NCI-H226 (cell line): ENCODE data around the gene GDAP1L1.
A peak's percentile ranks its signal among the peaks of the same experiment; 100 is the strongest.
"Not testable (repeated sequence)": the region's sequence is repeated elsewhere in the genome, so short reads cannot be mapped to it uniquely, and the experiment has no call there.

Source experiments
- DNase-seq: peaks from one replicate; pipeline ENCODE4 v3.0.0-alpha.2; 2015

Gene GDAP1L1

GRCh38 chr20:44256961-44257360 lies 9.9 kb downstream of the GDAP1L1 start:
- no peak for DNase-seq

DNA sequence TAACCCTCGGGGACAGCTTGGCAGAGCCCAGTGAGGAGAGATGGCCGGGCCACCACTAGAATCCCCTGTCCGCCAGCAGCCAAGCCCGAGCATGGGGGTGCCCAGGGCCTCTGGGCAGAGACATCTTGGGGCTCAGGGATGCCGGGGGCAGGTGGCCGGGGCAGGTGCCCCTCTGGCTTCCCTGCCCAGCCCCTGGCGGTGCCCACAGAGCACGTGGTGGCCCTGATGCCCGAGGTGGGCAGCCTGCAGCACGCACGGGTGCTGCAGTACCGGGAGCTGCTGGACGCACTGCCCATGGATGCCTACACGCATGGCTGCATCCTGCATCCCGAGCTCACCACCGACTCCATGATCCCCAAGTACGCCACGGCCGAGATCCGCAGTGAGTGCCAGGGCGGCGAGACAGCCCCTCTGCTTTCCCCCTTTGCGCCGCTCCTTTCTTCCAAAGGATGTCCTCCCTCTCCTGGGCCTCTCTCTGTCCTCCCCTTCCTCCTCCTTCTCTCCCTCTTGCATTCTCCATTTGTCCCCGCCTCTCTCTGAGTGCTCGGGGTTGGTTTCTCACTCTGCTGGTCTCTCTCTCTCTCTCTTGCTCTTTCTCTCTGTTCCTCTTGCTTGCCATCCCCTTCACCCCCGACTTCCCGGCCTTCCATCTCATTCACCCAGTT lies 11.2 kb downstream of the GDAP1L1 start:
- DNase-seq = no peak

DNA sequence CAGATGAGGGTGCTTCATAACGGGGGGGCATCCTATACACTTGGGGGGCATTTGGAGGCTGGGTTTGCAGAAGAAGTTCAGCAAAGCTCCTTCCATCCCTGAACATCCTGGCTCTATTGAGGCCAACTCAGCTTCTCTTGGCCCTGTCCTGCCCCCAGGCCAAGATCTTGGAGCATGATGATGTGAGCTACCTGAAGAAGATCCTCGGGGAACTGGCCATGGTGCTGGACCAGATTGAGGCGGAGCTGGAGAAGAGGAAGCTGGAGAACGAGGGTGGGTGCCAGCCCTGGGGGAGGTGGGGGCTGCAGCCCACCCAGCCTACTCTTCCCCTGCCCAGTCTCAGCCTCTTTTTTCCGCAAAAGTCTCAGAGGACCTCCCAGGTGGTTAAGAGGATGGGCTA lies 17.2 kb downstream of the GDAP1L1 start:
- DNase-seq = no peak

- DNase-seq = no peak
Measured at GRCh38 chr20:44268802-44269201, 21.7 kb downstream of the GDAP1L1 start.

- DNase-seq = no peak
Measured at GRCh38 chr20:44271915-44272663, 25.0 kb downstream of the GDAP1L1 start.

DNA sequence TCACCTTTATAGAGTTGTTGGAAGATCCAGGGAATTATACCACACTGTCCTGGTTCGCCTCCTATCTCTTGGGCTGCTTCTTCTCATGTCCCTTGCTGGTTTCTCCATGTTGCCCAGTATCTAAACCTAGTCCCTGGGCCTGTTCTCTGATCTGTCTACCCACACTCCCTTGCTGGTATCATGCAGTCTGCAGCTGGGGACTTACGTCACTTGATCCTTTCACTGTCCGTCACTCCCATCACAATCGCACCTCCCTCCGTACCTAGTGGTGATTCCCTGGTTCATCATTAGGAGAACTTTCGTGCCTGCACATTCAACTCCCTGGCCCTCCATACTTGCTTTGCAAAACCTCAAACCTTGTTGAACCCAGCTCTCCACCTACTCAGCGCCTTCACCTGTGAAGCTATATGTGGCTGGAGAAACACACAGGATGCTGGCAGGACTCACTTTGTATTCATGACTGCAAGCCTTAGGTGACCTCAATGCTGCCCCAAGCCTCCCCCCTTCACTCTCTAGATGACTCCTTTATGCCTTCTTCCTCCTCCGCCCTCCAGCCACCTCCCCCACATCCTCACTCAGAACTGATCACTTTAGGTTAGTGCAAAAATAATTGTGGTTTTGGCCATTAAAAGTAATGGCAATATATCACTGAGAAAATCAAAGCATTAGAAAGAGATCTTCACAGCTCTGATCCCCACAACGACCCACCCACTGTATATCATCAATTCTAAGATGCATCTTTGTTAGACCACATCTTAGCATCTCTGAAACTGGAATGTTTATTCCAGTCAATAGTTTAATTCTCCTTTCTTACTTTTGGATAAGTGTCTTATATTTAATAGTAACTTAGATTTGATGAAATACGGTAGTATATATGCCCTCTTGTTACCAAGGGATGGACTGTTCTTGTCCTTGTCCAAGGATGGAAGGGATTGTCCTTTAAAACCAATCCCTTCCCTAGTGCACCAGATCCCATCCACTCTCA lies 26.4 kb downstream of the GDAP1L1 start:
- no peak for DNase-seq

- no peak for DNase-seq
Measured at GRCh38 chr20:44274303-44275017, 27.4 kb downstream of the GDAP1L1 start.

DNA sequence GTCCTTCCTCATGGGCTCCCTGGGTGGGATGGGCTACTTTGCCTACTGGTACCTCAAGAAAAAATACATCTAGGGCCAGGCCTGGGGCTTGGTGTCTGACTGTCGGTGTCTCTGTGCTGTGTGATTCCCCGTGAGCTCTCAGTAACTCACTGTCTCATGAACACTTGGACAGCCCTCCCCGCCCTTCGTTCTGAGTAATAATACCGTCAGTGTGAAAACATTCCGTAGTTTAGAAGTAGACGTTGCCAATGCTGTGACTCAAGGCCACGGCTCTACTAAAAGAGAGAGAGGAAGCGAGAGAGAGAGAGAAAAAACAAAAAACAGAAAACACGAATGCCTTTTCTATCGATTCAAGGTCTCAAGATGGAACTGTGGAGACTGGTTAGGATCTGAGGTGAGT lies 32.1 kb downstream of the GDAP1L1 start:
- DNase-seq = peak; percentile 48

DNA sequence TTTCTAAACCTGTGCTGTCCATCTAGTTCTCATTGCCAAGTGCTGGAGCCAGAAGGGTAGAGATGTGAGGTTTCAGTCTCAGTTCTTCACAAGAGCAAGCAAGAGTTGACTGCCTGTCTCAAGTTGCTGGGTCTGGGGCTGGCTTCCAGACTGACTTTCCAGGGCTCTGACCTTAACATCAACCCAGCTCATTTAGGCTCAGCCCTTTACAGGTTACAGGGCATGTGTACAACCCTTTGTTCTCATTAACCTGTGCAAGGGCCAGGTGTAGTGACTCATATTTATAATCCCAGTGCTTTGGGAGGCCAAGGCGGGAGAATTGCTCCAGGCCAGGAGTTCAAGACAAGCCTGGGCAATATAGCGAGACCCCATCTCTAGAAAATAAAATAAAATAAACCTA lies 33.3 kb downstream of the GDAP1L1 start:
- no peak for DNase-seq

- DNase-seq = no peak
Measured at GRCh38 chr20:44282192-44282591, 35.1 kb downstream of the GDAP1L1 start.

DNA sequence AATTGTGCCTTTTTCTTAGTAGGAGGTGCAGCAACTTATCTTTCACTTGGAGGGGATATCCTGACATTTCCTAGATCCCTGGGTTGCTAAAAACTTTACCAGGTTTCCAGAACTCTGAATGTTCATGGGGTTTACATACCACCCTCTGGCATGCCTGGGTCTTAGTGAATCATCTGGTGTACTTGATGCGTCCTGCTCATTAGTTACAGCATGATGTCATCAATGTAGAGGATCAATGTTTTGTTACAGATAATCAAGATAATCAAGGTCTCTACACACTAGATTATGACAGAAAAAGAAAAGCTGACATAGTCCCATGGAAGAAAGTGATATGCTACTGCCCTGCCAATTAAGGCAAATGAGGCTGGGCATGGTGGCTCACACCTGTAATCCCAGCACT lies 36.9 kb downstream of the GDAP1L1 start:
- DNase-seq = no peak

- no peak for DNase-seq
Measured at GRCh38 chr20:44287272-44288097, 40.4 kb downstream of the GDAP1L1 start.

GRCh38 chr20:44288252-44288651 lies 41.1 kb downstream of the GDAP1L1 start:
- no peak for DNase-seq

- DNase-seq = no peak
Measured at GRCh38 chr20:44291754-44292153, 44.6 kb downstream of the GDAP1L1 start.

GRCh38 chr20:44296011-44296410 lies 48.9 kb downstream of the GDAP1L1 start:
- DNase-seq = no peak

- no peak for DNase-seq
Measured at GRCh38 chr20:44297721-44298120, 50.6 kb downstream of the GDAP1L1 start.

DNA sequence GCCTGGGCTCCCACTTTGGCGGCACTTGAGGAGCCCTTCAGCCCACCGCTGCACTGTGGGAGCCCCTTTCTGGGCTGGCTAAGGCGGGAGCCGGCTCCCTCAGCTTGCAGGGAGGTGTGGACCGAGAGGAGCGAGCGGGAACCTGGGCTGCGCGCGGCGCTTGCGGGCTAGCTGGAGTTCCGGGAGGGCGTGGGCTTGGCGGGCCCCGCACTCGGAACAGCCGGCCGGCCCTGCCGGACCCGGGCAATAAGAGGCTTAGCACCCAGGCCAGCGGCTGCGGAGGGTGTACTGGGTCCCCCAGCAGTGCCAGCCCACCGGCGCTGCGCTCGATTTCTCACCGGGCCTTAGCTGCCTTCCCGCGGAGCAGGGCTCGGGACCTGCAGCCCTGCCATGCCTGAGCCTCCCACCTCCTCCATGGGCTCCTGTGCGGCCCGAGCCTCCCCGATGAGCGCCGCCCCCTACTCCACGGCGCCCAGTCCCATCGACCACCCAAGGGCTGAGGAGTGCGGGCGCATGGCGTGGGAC lies 52.0 kb downstream of the GDAP1L1 start:
- not testable (repeated sequence) for DNase-seq

DNA sequence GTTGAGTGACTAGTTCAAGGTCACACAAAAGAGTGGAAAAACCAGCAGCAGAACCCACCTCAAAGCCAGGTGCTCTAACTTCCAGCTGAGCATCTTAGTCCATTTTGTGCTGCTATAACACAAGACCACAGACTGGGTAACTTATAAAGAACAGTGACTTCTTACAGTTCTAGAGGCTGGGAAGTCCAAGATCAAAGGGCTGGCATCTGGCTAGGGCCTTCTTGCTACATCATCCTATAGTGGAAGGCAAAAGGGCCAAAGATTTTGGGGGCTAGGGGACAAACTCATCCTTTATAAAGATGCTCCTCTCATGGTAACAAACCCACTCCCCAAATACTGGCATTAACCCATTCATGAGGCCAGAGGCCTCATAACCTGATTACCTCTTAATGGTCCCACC lies 54.2 kb downstream of the GDAP1L1 start:
- DNase-seq = no peak

- no peak for DNase-seq
Measured at GRCh38 chr20:44302026-44302669, 55.0 kb downstream of the GDAP1L1 start.

DNA sequence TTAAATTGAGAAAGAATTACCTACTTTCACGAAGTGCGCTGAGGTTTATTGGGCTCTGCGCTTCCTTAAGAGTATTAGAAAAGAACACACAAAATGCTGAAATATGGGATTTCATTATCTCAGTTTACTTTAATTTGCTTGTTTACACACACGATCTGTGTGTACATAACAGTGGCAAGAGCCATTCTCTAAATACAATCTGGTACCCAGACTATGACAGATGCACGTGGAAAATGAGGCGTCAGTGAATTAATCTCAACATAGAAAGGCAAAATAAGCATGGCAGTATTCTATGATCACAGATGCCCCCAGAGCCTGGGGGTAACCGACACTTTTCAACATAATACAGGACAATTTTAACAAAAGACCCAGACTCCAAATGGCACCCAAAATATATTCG lies 55.6 kb downstream of the GDAP1L1 start:
- no peak for DNase-seq

DNA sequence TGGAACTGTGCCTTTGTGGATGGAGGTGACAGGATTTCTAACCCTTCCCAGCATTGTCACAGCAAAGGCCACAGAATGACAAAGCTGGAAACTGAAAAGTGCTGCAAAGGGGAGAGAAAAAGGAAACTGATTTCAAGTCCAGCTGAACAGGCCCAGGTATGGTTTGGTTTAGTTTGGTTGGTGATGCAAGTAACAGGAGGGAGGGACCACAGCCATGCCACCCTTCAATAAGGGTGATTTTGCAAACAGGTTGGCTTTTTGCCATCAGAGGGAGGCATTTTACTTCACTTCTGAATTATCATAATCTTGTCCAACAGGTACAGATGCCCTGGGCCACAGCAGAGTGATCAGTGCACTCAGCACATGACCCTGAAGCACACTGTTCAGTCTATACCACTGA lies 57.3 kb downstream of the GDAP1L1 start:
- DNase-seq = no peak
